SK-N-SH (cell line): Measurements from ENCODE around the gene OR8G5. TPM values are rescaled to one million over a fixed set of nuclear protein-coding genes. Genes with fewer than 3 reads are reported as not detected.

Experiments
- CTCF ChIA-PET: fragments of 300-600, 350-600 bp; formaldehyde crosslinking; extraction: SDS; loops from one replicate; lab custom pipeline; 2021; lab: Yijun Ruan, JAX
- POLR2A ChIA-PET: fragments of 350-600 bp; sonication (Branson Sonifier 250); formaldehyde crosslinking; extraction: SDS; loops from one replicate; lab custom pipeline; 2020; ENCODE audit warnings: antibody characterized with exemption, inconsistent platforms; lab: Yijun Ruan, JAX
- DNase-seq: peaks from one replicate; pipeline ENCODE4 v3.0.0; 2012
- H2AFZ ChIP-seq: fragments of 200-600 bp; sonication (generic); 2 replicates; pipeline ENCODE4 v1.8.1; 2016; ENCODE audit warnings: antibody characterized with exemption, mild to moderate bottlenecking, low read depth
- H3F3A ChIP-seq: fragments of 200-600 bp; sonication (generic); replicated peaks from 2 replicates; pipeline ENCODE3; 2016; ENCODE audit warnings: antibody characterized with exemption, mild to moderate bottlenecking; ENCODE audit not compliant: insufficient read depth
- H3K27ac ChIP-seq, 2 experiments: fragments of 200-500 bp in 1 of 2; fragments of 200-600 bp in 1 of 2; sonication (Bioruptor generic) in 1 of 2; sonication (generic), shearing (Covaris generic) in 1 of 2; 2 replicates each; pipeline versions ENCODE4 v1.5.1 to v1.6.1; 2014 to 2016; ENCODE audit warnings: low read depth in 2 of 2, inconsistent platforms in 1 of 2, low read length in 1 of 2, mild to moderate bottlenecking in 1 of 2, mixed read lengths in 1 of 2
- H3K27me3 ChIP-seq: fragments of 200-600 bp; sonication (generic), shearing (Covaris generic); 2 replicates; pipeline ENCODE4 v1.6.1; 2016; ENCODE audit warnings: mixed run types; ENCODE audit not compliant: insufficient read depth
- H3K36me3 ChIP-seq, 2 experiments: fragments of 200-500 bp in 1 of 2; fragments of 200-600 bp in 1 of 2; sonication (Bioruptor generic) in 1 of 2; sonication (generic) in 1 of 2; replicated peaks in 1 of 2; 2 replicates each; pipeline versions ENCODE3 to v1.5.1; 2014 to 2016; ENCODE audit warnings: low read length in 1 of 2, mild to moderate bottlenecking in 1 of 2; ENCODE audit not compliant: insufficient read depth in 2 of 2, control insufficient read depth in 1 of 2
- H3K4me1 ChIP-seq, 2 experiments: fragments of 200-500 bp in 1 of 2; fragments of 200-600 bp in 1 of 2; sonication (Bioruptor generic) in 1 of 2; sonication (generic), shearing (Covaris generic) in 1 of 2; 2 replicates each; pipeline versions ENCODE4 v1.5.1 to v1.6.1; 2014 to 2016; ENCODE audit warnings: low read depth in 1 of 2, low read length in 1 of 2, mixed run types in 1 of 2; ENCODE audit not compliant: insufficient read depth in 2 of 2, control insufficient read depth in 1 of 2
- H3K4me2 ChIP-seq: fragments of 200-600 bp; sonication (generic), shearing (Covaris generic); 2 replicates; pipeline ENCODE4 v1.6.1; 2017; ENCODE audit warnings: mixed run types
- H3K4me3 ChIP-seq, 2 experiments: fragments of 200-500 bp in 1 of 2; fragments of 200-600 bp in 1 of 2; sonication (Bioruptor generic) in 1 of 2; sonication (generic), shearing (Covaris generic) in 1 of 2; 2 replicates each; pipeline versions ENCODE4 v1.5.1 to v1.8.1; 2014 to 2016; ENCODE audit warnings: low read depth in 2 of 2, inconsistent platforms in 1 of 2, low read length in 1 of 2, mild to moderate bottlenecking in 1 of 2, mixed read lengths in 1 of 2, moderate library complexity in 1 of 2
- H3K79me2 ChIP-seq: fragments of 200-600 bp; sonication (generic); 2 replicates; pipeline ENCODE4 v1.8.1; 2017; ENCODE audit warnings: mild to moderate bottlenecking; ENCODE audit not compliant: insufficient read depth
- H3K9ac ChIP-seq: fragments of 200-600 bp; sonication (generic); 2 replicates; pipeline ENCODE4 v1.6.1; 2017; ENCODE audit warnings: mixed run types
- H3K9me2 ChIP-seq: fragments of 200-600 bp; sonication (generic); 2 replicates; pipeline ENCODE4 v1.6.1; 2017; ENCODE audit warnings: mixed run types
- H3K9me3 ChIP-seq: fragments of 200-600 bp; sonication (generic); 2 replicates; pipeline ENCODE4 v1.6.1; 2017; ENCODE audit warnings: mixed run types, mild to moderate bottlenecking, moderate library complexity
- H4K20me1 ChIP-seq: fragments of 200-600 bp; sonication (generic); 2 replicates; pipeline ENCODE4 v1.6.1; 2017; ENCODE audit warnings: mild to moderate bottlenecking, mixed run types; ENCODE audit not compliant: insufficient read depth
- EP300 ChIP-seq, 2 experiments: IDR thresholded peaks; 2 replicates each; pipeline versions ENCODE4 v1.4.0 to v1.6.1; 2012; ENCODE audit warnings: borderline replicate concordance in 1 of 2, low read depth in 1 of 2, low read length in 1 of 2
- FOXJ3 ChIP-seq: sonication (generic); formaldehyde crosslinking; IDR thresholded peaks from 2 replicates; pipeline ENCODE4 v1.5.1; 2020; ENCODE audit warnings: mild to moderate bottlenecking, missing genetic modification reagents
- FOXM1 ChIP-seq: IDR thresholded peaks from 2 replicates; pipeline ENCODE4 v1.4.0; 2012; ENCODE audit warnings: low read depth, mild to moderate bottlenecking
- GATA2 ChIP-seq: sonication (generic); formaldehyde crosslinking; IDR thresholded peaks from 2 replicates; pipeline ENCODE4 v1.5.0; 2020; ENCODE audit warnings: mild to moderate bottlenecking, missing genetic modification reagents
- JUND ChIP-seq: IDR thresholded peaks from 2 replicates; pipeline ENCODE4 v1.4.0; 2012
- MEF2A ChIP-seq: IDR thresholded peaks from 2 replicates; pipeline ENCODE4 v1.4.0; 2012; ENCODE audit warnings: low read depth, borderline replicate concordance
- NRF1 ChIP-seq: IDR thresholded peaks from 2 replicates; pipeline ENCODE4 v1.6.1; 2012; ENCODE audit warnings: low read depth, mild to moderate bottlenecking, low read length
- RAD21 ChIP-seq: IDR thresholded peaks from 2 replicates; pipeline ENCODE4 v1.6.1; 2012; ENCODE audit warnings: mild to moderate bottlenecking, low read length
- RXRA ChIP-seq: IDR thresholded peaks from 2 replicates; pipeline ENCODE4 v1.4.0; 2012; ENCODE audit warnings: low read depth, mild to moderate bottlenecking, borderline replicate concordance
- SIN3A ChIP-seq: IDR thresholded peaks from 2 replicates; pipeline ENCODE4 v1.6.1; 2012; ENCODE audit warnings: low read depth, mild to moderate bottlenecking, low read length, moderate library complexity, borderline replicate concordance
- SMC3 ChIP-seq: IDR thresholded peaks from 2 replicates; pipeline ENCODE4 v1.6.1; 2012; ENCODE audit warnings: low read depth, low read length, improper control_type of control experiment
- TAF1 ChIP-seq: IDR thresholded peaks from 2 replicates; pipeline ENCODE4 v1.6.1; 2012; ENCODE audit warnings: low read depth, mild to moderate bottlenecking, low read length, moderate library complexity, borderline replicate concordance
- TEAD4 ChIP-seq: IDR thresholded peaks from 2 replicates; pipeline ENCODE4 v1.4.0; 2012; ENCODE audit warnings: mild to moderate bottlenecking, borderline replicate concordance; ENCODE audit not compliant: insufficient read depth
- YY1 ChIP-seq: IDR thresholded peaks from 2 replicates; pipeline ENCODE4 v1.4.0; 2012; ENCODE audit warnings: low read depth, mild to moderate bottlenecking
- WGBS: methylation state at CpG from one replicate; pipeline ENCODE4 v1.1.6; 2017; ENCODE audit warnings: low lambda C conversion rate; 5-methylcytosine and 5-hydroxymethylcytosine counted together
- polyA plus RNA-seq, 3 experiments: library from polyadenylated mRNA; depleted of rRNA; stranded (reverse); fragments of >200 nt; gene quantifications; 2 replicates each; pipeline ENCODE4 v1.2.3, GENCODE V29; 2012
- TF ChIP-seq, protein P1 (sequence below): IDR thresholded peaks from 2 replicates; pipeline ENCODE4 v1.6.1; 2012; ENCODE audit warnings: mild to moderate bottlenecking, low read depth, low read length, moderate library complexity
- TF ChIP-seq, protein P2 (sequence below): IDR thresholded peaks from 2 replicates; pipeline ENCODE4 v1.4.0; 2012; ENCODE audit warnings: low read depth, borderline replicate concordance

Gene OR8G5
- polyA plus RNA-seq (2012; rRNA removed): not detected in 2 replicates
- not detected in 2 replicates for polyA plus RNA-seq (2012; cell fraction: cytosol; rRNA removed)
- polyA plus RNA-seq (2012; cell fraction: nucleus; rRNA removed): not detected in 2 replicates

DNA sequence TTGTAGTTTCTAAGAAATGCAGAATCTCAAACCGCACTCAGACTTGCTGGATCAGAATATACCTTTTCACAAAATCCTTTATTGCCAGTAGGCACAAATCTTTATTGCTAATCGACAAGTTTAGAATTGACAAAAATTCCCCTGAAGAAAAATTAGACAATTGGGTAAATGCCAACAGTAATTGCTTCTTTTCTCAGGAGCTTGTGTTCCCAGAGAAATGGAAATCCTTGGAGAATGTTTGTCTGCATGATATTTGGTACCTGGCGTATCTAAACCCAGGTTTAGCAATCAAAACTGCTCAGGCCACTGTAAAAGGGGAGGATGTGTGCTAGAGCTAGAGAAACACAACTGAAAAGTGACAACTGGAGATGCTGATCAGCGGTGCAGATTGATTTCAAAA lies at the start of gene OR8G5:
OR8G5 (plus strand) TSS at position 301 of the 400 bp plus-strand sequence. CDS start 8,556 bp downstream, outside the sequence.
- Histone ChIP-seq H4K20me1 (no peaks in the 10 kb centered on the region), H3K9ac (no peak within 1 kb of the TSS), H3K4me2 (no peak within 1 kb of the TSS), H3K27me3 (no peaks in the 10 kb centered on the region), H2AFZ (no peak within 1 kb of the TSS), H3K9me3 (no peaks in the 10 kb centered on the region), H3K36me3 (no peaks in the 10 kb centered on the region), H3K9me2 (no peaks in the 10 kb centered on the region), H3K79me2 (no peaks in the 10 kb centered on the region), H3K4me1 (no peaks in the 10 kb centered on the region), H3F3A (no peaks in the 10 kb centered on the region), H3K4me3 (no peak within 1 kb of the TSS), H3K27ac (no peak within 1 kb of the TSS)
- CTCF ChIA-PET: interaction anchor here (0.5 kb wide), 1 partner anchor 1183 kb away, joined by 3 read pairs; no protein-coding TSS in a partner anchor
- TF ChIP-seq, protein P1, sequence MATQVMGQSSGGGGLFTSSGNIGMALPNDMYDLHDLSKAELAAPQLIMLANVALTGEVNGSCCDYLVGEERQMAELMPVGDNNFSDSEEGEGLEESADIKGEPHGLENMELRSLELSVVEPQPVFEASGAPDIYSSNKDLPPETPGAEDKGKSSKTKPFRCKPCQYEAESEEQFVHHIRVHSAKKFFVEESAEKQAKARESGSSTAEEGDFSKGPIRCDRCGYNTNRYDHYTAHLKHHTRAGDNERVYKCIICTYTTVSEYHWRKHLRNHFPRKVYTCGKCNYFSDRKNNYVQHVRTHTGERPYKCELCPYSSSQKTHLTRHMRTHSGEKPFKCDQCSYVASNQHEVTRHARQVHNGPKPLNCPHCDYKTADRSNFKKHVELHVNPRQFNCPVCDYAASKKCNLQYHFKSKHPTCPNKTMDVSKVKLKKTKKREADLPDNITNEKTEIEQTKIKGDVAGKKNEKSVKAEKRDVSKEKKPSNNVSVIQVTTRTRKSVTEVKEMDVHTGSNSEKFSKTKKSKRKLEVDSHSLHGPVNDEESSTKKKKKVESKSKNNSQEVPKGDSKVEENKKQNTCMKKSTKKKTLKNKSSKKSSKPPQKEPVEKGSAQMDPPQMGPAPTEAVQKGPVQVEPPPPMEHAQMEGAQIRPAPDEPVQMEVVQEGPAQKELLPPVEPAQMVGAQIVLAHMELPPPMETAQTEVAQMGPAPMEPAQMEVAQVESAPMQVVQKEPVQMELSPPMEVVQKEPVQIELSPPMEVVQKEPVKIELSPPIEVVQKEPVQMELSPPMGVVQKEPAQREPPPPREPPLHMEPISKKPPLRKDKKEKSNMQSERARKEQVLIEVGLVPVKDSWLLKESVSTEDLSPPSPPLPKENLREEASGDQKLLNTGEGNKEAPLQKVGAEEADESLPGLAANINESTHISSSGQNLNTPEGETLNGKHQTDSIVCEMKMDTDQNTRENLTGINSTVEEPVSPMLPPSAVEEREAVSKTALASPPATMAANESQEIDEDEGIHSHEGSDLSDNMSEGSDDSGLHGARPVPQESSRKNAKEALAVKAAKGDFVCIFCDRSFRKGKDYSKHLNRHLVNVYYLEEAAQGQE: no peak
- TF ChIP-seq JUND (no peak), NRF1 (no peak), MEF2A (no peak), RXRA (no peak), GATA2 (CRISPR knock-in tag) (no peak), YY1 (no peak)
- TF ChIP-seq, protein P2, sequence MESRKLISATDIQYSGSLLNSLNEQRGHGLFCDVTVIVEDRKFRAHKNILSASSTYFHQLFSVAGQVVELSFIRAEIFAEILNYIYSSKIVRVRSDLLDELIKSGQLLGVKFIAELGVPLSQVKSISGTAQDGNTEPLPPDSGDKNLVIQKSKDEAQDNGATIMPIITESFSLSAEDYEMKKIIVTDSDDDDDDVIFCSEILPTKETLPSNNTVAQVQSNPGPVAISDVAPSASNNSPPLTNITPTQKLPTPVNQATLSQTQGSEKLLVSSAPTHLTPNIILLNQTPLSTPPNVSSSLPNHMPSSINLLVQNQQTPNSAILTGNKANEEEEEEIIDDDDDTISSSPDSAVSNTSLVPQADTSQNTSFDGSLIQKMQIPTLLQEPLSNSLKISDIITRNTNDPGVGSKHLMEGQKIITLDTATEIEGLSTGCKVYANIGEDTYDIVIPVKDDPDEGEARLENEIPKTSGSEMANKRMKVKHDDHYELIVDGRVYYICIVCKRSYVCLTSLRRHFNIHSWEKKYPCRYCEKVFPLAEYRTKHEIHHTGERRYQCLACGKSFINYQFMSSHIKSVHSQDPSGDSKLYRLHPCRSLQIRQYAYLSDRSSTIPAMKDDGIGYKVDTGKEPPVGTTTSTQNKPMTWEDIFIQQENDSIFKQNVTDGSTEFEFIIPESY: no peak
- 0% methylated on average over 4 of the region's 4 CpGs for WGBS
- DNase-seq: no peak
- POLR2A ChIA-PET: no interaction called here

GRCh38 chr11:124207102-124207792 lies 48.9 kb upstream of the OR8G5 start:
- CTCF ChIA-PET: interaction anchor here (1.1 to 3.5 kb wide), 2 partner anchors 10 to 14 kb away, joined by 3 to 19 read pairs; no protein-coding TSS in a partner anchor
- 11% methylated on average over 6 of the region's 6 CpGs for WGBS
- no peaks in the 10 kb centered on the region for H3K79me2 ChIP-seq
- TF ChIP-seq SMC3 (no peak), MEF2A (no peak), EP300 (IDR thresholded peaks at IDR 0.05; ENCODE audit: borderline replicate concordance in 1 of 2, low read depth in 1 of 2, low read length in 1 of 2) (no peak), GATA2 (CRISPR knock-in tag) (no peak), RXRA (no peak), JUND (no peak), FOXJ3 (CRISPR knock-in tag) (no peak), FOXM1 (no peak), SIN3A (no peak), TAF1 (no peak), RAD21 (no peak), TEAD4 (no peak), YY1 (no peak)
- TF ChIP-seq, protein P2: no peak

More at GRCh38 chr11:124207102-124207792, 48.9 kb upstream of the OR8G5 start:
- Histone ChIP-seq H3K27me3 (peaks cover 18% of the 10 kb centered on the region; the same call in 1 of the 2 replicates), H3K36me3 (no peaks in the 10 kb centered on the region), H3K9me3 (no peaks in the 10 kb centered on the region), H3K4me1 (no peaks in the 10 kb centered on the region), H4K20me1 (no peaks in the 10 kb centered on the region), H3F3A (no peaks in the 10 kb centered on the region), H3K27ac (no peak overlapping the region), H3K9me2 (no peaks in the 10 kb centered on the region), H3K4me3 (no peak overlapping the region), H3K4me2 (no peak overlapping the region), H2AFZ (no peak overlapping the region), H3K9ac (no peak overlapping the region)
- DNase-seq: no peak
- POLR2A ChIA-PET: interaction anchor here (1.0 kb wide), 1 partner anchor 18 kb away, joined by 3 read pairs; no protein-coding TSS in a partner anchor
